GM21528 (cell line): ENCODE measurements around the gene ELMO1.

Experiments
- ATAC-seq: cut with Tn5 transposase; IDR thresholded peaks from one replicate; pipeline ENCODE4 v1.9.1; 2021; ENCODE audit warnings: mild to moderate bottlenecking, moderate library complexity; ENCODE audit not compliant: unreplicated experiment, low FRiP score

ELMO1 gene

GRCh38 chr7:37379546-37380277 is 69.0 kb downstream of the ELMO1 start:
- ATAC-seq = no peak

GRCh38 chr7:37377231-37377630 is 71.4 kb downstream of the ELMO1 start:
- ATAC-seq = no peak

- ATAC-seq = no peak
These were observed 72.3 kb downstream of the ELMO1 start for GRCh38 chr7:37376386-37376785.

- no peak for ATAC-seq
These were observed 75.9 kb downstream of the ELMO1 start for GRCh38 chr7:37372750-37373149.

GRCh38 chr7:37371755-37372154 is 76.9 kb downstream of the ELMO1 start:
- no peak for ATAC-seq

- no peak for ATAC-seq
These were observed 78.8 kb downstream of the ELMO1 start for GRCh38 chr7:37369906-37370305.

- no peak for ATAC-seq
These were observed 80.1 kb downstream of the ELMO1 start for GRCh38 chr7:37368540-37368939.

GRCh38 chr7:37367010-37367409 is 81.7 kb downstream of the ELMO1 start:
- ATAC-seq = no peak

- ATAC-seq = no peak
These were observed 82.2 kb downstream of the ELMO1 start for GRCh38 chr7:37366445-37366844.

GRCh38 chr7:37365405-37365804 is 83.3 kb downstream of the ELMO1 start:
- ATAC-seq = no peak

- no peak for ATAC-seq
These were observed 83.8 kb downstream of the ELMO1 start for GRCh38 chr7:37364856-37365255.

GRCh38 chr7:37363536-37364491 is 84.8 kb downstream of the ELMO1 start:
- no peak for ATAC-seq

- no peak for ATAC-seq
These were observed 85.9 kb downstream of the ELMO1 start for GRCh38 chr7:37362802-37363201.

- ATAC-seq = no peak
These were observed 88.2 kb downstream of the ELMO1 start for GRCh38 chr7:37360484-37360883.

- ATAC-seq = no peak
These were observed 88.8 kb downstream of the ELMO1 start for GRCh38 chr7:37359662-37360444.

- ATAC-seq = no peak
These were observed 89.5 kb downstream of the ELMO1 start for GRCh38 chr7:37359180-37359579.

- ATAC-seq = no peak
These were observed 91.0 kb downstream of the ELMO1 start for GRCh38 chr7:37357637-37357996.

- no peak for ATAC-seq
These were observed 91.6 kb downstream of the ELMO1 start for GRCh38 chr7:37356911-37357636.

- ATAC-seq = no peak
These were observed 94.0 kb downstream of the ELMO1 start for GRCh38 chr7:37354656-37355131.
